Ishikawa (cell line): ENCODE measurements around the gene USP44.

Experiments used
- FOXM1 ChIP-seq: IDR thresholded peaks from 2 replicates; pipeline ENCODE4 v1.6.1; 2012; ENCODE audit warnings: low read depth, borderline replicate concordance
- REST ChIP-seq: IDR thresholded peaks from 2 replicates; pipeline ENCODE4 v1.6.1; 2012; ENCODE audit warnings: low read depth, mild to moderate bottlenecking
- USF1 ChIP-seq: IDR thresholded peaks from 2 replicates; pipeline ENCODE4 v1.6.1; 2012
- YY1 ChIP-seq: IDR thresholded peaks from 2 replicates; pipeline ENCODE4 v1.6.1; 2012; ENCODE audit warnings: low read depth

GRCh38 chr12:95551913-95552516 lies 739 bp upstream of the USP44 start:
- TF ChIP-seq USF1 = no peak
- TF ChIP-seq YY1 = no peak
- TF ChIP-seq FOXM1 = no peak
- TF ChIP-seq REST = no peak
